CD4-positive, alpha-beta T cell treated with Interferon alpha-2 for 1 hour (primary cell): ENCODE measurements around the gene ESF1.

Experiments
- DNase-seq, 2 donors: peaks; one replicate each; pipeline ENCODE4 v3.0.0-alpha.2; 2020 to 2022

ESF1 gene

GRCh38 chr20:13671916-13672378 lies 112.8 kb downstream of the ESF1 start:
- no peak for DNase-seq

DNA sequence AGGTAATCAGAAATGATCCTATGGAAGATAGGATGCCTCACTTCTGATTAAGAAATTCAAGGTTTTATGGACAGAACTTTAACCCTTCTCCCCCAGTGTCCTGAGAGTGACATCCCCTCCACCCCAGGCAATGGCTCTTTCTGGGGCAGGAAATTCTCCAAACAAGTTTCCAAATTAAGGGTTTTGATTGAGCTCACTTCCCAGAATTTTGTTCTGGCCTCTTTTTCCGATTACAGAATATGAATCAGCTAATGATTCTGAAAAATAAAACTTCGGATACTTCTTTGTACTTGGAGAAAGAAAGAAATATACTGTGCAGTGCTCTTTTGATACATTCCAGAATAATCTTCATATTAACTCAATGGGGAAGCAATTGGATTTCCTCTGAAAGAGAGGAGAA lies 113.2 kb downstream of the ESF1 start:
- no peak for DNase-seq

DNA sequence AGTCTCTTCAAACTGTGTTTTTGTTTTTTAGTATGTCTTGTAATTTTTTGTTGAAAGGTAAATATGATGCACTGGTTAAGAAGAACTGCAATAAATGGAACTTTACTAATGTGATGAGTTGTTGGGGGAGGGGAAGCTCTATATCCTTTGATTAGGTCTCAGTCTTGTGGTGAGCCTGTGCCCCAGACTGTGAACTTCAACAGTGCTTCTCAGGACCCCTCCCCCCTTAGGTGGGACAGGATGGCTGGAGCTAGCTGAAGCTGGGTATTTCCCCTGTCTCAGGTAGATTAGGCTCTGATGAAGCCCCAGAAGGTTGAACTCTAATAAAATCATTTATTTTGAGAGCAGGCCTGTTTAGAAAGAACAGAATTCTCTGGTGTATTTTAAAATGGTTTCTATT lies 114.6 kb downstream of the ESF1 start:
- DNase-seq = no peak

- DNase-seq = no peak
These were observed 118.9 kb downstream of the ESF1 start for GRCh38 chr20:13665709-13666395.
